ENCODE data around the gene KLK8.

KLK8 gene

DNA sequence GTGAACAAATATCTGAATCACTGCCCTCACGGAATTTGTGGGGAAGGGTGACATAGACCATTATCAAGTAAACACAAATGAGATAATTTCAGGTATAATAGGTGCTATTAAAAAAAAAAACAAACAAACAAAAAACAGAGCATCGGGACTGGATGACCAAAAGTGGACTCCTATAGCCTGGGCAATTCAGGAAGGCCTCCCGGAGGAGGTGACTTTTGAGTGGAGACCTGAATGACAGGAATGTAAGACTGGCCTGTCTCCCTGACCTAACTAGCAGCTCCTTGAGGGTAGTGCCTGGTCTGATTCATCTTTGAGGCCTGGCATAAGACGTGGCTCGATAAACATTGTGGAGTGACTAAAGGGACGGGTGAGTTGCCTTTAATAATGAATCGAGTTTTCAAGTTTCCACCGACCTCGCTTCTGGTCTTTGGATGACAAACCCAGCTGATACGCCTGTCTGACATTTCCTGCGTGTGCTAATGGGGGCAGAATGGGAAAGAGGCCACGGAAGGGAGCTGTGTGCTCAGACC lies 11.3 kb upstream of the KLK8 start:
- Histone ChIP-seq H3K27ac (ENCODE audit: extremely low read depth, low read depth, low read length) (no peak overlapping the region), H3K4me1 (ENCODE audit: control insufficient read depth, insufficient read depth, low read length) (no peaks in the 10 kb centered on the region), H3K36me3 (ENCODE audit: control insufficient read depth in 2 of 2, insufficient read depth in 1 of 2, low read length in 2 of 2) (no peaks in the 10 kb centered on the region), H3K4me3 (ENCODE audit: low read depth, low read length) (no peak overlapping the region), H3K9me3 (ENCODE audit: control insufficient read depth, insufficient read depth, low read depth, low read length) (no peaks in the 10 kb centered on the region)
- POLR2A ChIA-PET, result no interaction called here
- CTCF ChIA-PET, result interaction anchor here (1.2 to 1.3 kb wide), 2 partner anchors 9 to 84 kb away, joined by 3 to 5 read pairs; no protein-coding TSS in a partner anchor
- TF ChIP-seq GLIS2 (tag by site-specific recombination; IDR thresholded peaks at IDR 0.05), result no peak
- TF ChIP-seq ZNF140 (tag by site-specific recombination; IDR thresholded peaks at IDR 0.05), result no peak
- no peak for TF ChIP-seq ZNF155 (tag by site-specific recombination; IDR thresholded peaks at IDR 0.05)
- no peak for TF ChIP-seq SCRT2 (tag by site-specific recombination; IDR thresholded peaks at IDR 0.05)
- no peak for TF ChIP-seq ZNF555 (tag by site-specific recombination; conservative IDR thresholded peaks at IDR 0.05)
- TF ChIP-seq, protein P1, sequence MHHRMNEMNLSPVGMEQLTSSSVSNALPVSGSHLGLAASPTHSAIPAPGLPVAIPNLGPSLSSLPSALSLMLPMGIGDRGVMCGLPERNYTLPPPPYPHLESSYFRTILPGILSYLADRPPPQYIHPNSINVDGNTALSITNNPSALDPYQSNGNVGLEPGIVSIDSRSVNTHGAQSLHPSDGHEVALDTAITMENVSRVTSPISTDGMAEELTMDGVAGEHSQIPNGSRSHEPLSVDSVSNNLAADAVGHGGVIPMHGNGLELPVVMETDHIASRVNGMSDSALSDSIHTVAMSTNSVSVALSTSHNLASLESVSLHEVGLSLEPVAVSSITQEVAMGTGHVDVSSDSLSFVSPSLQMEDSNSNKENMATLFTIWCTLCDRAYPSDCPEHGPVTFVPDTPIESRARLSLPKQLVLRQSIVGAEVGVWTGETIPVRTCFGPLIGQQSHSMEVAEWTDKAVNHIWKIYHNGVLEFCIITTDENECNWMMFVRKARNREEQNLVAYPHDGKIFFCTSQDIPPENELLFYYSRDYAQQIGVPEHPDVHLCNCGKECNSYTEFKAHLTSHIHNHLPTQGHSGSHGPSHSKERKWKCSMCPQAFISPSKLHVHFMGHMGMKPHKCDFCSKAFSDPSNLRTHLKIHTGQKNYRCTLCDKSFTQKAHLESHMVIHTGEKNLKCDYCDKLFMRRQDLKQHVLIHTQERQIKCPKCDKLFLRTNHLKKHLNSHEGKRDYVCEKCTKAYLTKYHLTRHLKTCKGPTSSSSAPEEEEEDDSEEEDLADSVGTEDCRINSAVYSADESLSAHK (tag by site-specific recombination; IDR thresholded peaks at IDR 0.05), result no peak
- TF ChIP-seq, protein P2, sequence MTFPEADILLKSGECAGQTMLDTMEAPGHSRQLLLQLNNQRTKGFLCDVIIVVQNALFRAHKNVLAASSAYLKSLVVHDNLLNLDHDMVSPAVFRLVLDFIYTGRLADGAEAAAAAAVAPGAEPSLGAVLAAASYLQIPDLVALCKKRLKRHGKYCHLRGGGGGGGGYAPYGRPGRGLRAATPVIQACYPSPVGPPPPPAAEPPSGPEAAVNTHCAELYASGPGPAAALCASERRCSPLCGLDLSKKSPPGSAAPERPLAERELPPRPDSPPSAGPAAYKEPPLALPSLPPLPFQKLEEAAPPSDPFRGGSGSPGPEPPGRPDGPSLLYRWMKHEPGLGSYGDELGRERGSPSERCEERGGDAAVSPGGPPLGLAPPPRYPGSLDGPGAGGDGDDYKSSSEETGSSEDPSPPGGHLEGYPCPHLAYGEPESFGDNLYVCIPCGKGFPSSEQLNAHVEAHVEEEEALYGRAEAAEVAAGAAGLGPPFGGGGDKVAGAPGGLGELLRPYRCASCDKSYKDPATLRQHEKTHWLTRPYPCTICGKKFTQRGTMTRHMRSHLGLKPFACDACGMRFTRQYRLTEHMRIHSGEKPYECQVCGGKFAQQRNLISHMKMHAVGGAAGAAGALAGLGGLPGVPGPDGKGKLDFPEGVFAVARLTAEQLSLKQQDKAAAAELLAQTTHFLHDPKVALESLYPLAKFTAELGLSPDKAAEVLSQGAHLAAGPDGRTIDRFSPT (tag by site-specific recombination; IDR thresholded peaks at IDR 0.05), result no peak
- no peak for TF ChIP-seq REPIN1 (tag by site-specific recombination; IDR thresholded peaks at IDR 0.05; ENCODE audit: low read depth)
- TF ChIP-seq ZNF560 (tag by site-specific recombination; IDR thresholded peaks at IDR 0.05; ENCODE audit: borderline replicate concordance), result no peak
- no peak for TF ChIP-seq ZSCAN16 (tag by site-specific recombination; IDR thresholded peaks at IDR 0.05)
- TF ChIP-seq, protein P3, sequence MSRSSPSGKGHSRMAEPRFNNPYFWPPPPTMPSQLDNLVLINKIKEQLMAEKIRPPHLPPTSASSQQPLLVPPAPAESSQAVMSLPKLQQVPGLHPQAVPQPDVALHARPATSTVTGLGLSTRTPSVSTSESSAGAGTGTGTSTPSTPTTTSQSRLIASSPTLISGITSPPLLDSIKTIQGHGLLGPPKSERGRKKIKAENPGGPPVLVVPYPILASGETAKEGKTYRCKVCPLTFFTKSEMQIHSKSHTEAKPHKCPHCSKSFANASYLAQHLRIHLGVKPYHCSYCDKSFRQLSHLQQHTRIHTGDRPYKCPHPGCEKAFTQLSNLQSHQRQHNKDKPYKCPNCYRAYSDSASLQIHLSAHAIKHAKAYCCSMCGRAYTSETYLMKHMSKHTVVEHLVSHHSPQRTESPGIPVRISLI (tag by site-specific recombination; IDR thresholded peaks at IDR 0.05), result no peak

DNA sequence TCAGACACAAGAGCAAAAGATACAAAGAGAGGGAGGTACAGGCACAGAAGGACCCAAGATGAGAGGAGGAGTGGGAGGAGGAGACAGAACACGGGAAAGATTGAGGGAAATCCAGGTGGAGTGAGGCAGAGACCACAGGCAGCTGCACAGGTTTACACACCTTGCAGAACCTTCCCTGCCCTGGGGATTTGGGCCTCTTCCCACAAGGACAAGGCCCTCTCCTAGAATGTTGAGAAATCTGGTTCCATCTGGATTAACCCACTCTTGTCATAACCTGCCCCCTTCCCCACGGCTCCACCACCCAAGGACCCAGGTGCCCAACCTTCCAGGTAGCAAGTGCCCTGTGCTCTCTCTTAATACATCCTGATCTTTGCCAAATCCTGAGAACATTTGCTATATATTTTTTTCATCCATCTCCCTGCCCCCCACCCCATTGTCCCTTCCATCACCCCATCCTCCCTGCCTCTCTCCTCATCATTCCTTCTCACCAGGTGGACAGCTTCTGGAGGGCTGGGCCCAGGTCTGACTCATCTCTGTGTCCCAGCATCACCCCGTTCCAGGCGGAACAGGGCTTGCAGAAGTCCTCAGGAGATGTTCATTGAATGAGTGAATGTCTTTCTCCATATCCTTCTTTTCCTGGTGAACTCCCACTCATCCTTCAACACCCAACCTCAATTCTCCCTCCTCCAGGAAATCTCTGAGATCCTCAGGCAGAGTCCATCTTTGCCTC lies 8.8 kb upstream of the KLK8 start:
- H3K36me3 ChIP-seq (ENCODE audit: control insufficient read depth in 2 of 2, insufficient read depth in 1 of 2, low read length in 2 of 2), result no peaks in the 10 kb centered on the region
- TF ChIP-seq ZFP3 (tag by site-specific recombination; IDR thresholded peaks at IDR 0.05; ENCODE audit: low read depth) (peak; percentile 46; the same call in 1 of the 2 replicates), ZNF302 (tag by site-specific recombination; IDR thresholded peaks at IDR 0.05; ENCODE audit: low read depth) (no peak)
- H3K4me1 ChIP-seq (ENCODE audit: control insufficient read depth, insufficient read depth, low read length), result no peaks in the 10 kb centered on the region
- H3K9me3 ChIP-seq (ENCODE audit: control insufficient read depth, insufficient read depth, low read depth, low read length), result no peaks in the 10 kb centered on the region
- ChIA-PET POLR2A (no interaction called here), CTCF (interaction anchor here (0.8 kb wide), 1 partner anchor 88 kb away, joined by 3 read pairs; no protein-coding TSS in a partner anchor)
- no peak overlapping the region for H3K4me3 ChIP-seq (ENCODE audit: low read depth, low read length)
- no peak overlapping the region for H3K27ac ChIP-seq (ENCODE audit: extremely low read depth, low read depth, low read length)

DNA sequence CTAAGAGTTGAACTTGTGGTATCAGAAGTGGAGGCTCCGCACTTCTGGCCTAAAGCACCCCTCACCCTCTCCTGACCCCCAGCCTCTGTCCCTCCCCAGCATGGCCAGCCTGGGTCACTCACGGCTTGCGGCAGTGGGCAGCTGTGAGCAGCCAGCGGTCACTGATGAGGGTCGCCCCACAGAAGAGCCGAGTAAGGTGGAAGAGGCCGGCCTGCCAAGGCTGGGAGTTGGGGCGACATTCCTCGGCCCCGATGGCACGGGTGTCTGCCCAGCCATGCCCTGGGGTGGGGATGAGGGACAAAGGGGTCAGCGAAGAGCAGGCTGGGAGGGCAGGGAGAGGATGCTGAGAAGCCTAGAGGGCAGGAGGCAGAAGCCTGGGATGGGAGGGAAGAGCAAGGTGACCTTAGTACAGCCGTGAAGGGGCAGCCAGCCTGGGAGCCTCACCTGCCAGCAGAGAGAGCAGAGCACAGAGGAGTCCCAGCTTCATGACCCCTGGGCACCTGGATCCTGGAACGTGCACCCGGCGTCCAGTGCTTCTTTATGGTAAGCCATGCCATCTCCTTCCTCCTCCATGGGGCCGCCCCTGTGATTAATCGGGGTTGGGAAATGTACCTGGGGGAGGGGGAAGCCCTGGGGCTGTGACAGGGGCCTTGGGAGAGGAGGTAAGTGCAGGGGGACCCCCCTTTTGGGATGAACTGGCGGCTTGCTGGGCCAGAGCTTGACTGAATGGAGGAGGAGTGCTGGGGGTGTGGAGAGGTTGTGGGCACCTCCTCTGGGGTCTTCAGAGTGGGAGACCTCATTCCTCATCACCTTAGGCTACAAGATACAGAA lies 7.9 kb upstream of the KLK8 start:
- POLR2A ChIA-PET, result no interaction called here
- H3K36me3 ChIP-seq (ENCODE audit: control insufficient read depth in 2 of 2, insufficient read depth in 1 of 2, low read length in 2 of 2), result no peaks in the 10 kb centered on the region
- no peak overlapping the region for H3K27ac ChIP-seq (ENCODE audit: extremely low read depth, low read depth, low read length)
- no peaks in the 10 kb centered on the region for H3K4me1 ChIP-seq (ENCODE audit: control insufficient read depth, insufficient read depth, low read length)
- CTCF ChIA-PET, result no interaction called here
- H3K9me3 ChIP-seq (ENCODE audit: control insufficient read depth, insufficient read depth, low read depth, low read length), result no peaks in the 10 kb centered on the region
- no peak overlapping the region for H3K4me3 ChIP-seq (ENCODE audit: low read depth, low read length)
- TF ChIP-seq ZNF223 (tag by site-specific recombination; IDR thresholded peaks at IDR 0.05), result no peak
- TF ChIP-seq ZNF324 (tag by site-specific recombination; IDR thresholded peaks at IDR 0.05), result no peak
- no peak for TF ChIP-seq ZNF423 (tag by site-specific recombination; IDR thresholded peaks at IDR 0.05)
- TF ChIP-seq, protein P4, sequence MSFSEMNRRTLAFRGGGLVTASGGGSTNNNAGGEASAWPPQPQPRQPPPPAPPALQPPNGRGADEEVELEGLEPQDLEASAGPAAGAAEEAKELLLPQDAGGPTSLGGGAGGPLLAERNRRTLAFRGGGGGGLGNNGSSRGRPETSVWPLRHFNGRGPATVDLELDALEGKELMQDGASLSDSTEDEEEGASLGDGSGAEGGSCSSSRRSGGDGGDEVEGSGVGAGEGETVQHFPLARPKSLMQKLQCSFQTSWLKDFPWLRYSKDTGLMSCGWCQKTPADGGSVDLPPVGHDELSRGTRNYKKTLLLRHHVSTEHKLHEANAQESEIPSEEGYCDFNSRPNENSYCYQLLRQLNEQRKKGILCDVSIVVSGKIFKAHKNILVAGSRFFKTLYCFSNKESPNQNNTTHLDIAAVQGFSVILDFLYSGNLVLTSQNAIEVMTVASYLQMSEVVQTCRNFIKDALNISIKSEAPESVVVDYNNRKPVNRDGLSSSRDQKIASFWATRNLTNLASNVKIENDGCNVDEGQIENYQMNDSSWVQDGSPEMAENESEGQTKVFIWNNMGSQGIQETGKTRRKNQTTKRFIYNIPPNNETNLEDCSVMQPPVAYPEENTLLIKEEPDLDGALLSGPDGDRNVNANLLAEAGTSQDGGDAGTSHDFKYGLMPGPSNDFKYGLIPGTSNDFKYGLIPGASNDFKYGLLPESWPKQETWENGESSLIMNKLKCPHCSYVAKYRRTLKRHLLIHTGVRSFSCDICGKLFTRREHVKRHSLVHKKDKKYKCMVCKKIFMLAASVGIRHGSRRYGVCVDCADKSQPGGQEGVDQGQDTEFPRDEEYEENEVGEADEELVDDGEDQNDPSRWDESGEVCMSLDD (tag by site-specific recombination; IDR thresholded peaks at IDR 0.05), result no peak
- TF ChIP-seq ZNF133 (tag by site-specific recombination; IDR thresholded peaks at IDR 0.05), result no peak

Measured in HEK293 (cell line).